ENCODE results near the gene MFNG.

DNA sequence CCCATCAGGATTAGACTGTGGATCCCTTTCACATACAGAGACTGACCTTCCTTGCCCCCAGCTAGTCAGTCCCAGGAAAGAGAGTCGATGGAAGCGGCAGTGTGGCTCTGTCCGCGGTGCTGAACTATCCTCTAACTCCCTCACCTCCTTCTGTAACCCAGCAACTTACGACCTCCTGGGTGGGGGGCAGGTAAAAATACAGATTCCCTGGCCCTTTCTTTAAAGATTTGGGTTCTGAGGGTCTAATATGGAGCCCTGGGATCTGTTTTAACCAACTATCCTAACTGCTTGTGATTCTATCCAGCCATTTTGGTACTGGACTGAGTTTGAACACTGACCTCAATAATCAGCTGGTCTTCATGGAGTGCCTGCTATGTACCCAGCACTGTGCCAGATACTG is 23.2 kb downstream of the MFNG start:
- TF ChIP-seq, protein P1, sequence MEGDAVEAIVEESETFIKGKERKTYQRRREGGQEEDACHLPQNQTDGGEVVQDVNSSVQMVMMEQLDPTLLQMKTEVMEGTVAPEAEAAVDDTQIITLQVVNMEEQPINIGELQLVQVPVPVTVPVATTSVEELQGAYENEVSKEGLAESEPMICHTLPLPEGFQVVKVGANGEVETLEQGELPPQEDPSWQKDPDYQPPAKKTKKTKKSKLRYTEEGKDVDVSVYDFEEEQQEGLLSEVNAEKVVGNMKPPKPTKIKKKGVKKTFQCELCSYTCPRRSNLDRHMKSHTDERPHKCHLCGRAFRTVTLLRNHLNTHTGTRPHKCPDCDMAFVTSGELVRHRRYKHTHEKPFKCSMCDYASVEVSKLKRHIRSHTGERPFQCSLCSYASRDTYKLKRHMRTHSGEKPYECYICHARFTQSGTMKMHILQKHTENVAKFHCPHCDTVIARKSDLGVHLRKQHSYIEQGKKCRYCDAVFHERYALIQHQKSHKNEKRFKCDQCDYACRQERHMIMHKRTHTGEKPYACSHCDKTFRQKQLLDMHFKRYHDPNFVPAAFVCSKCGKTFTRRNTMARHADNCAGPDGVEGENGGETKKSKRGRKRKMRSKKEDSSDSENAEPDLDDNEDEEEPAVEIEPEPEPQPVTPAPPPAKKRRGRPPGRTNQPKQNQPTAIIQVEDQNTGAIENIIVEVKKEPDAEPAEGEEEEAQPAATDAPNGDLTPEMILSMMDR (IDR thresholded peaks at IDR 0.05), result no peak
- no peak for TF ChIP-seq ZFX (IDR thresholded peaks at IDR 0.05; ENCODE audit: borderline replicate concordance)

Measured in 22Rv1 (cell line).